ENCODE measurements around the gene TEX22. TPM values are rescaled to one million over a fixed set of nuclear protein-coding genes. Genes with fewer than 3 reads are reported as not detected.
A peak's percentile ranks its signal among the peaks of the same experiment; 100 is the strongest.

The TEX22 gene
- total RNA-seq, 1 donor from 2014 or later, result 3.2 TPM

DNA sequence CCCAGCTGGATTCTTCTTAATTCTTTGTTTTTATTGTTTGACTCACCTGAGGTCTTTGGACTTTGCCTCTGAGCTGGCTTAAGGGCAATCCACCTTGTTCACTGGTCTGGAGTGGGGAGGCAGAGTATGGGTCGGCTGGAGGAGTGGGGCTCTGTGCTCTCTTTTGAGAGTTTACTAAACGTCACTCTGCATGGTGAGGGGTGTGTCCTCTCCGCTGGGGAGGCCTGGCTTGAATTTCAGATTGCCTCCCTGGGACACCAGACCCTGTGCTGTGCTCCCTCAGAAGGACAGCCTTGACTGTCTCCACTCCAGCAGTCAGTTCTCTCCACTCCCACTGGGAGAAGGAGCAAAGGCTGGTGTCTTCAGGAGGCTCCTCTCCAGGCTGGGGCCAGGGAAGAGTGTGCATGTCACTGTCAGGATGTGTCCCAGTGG lies 19.4 kb downstream of the TEX22 start:
- ATAC-seq (no peak), DNase-seq (no peak)
- Histone ChIP-seq H3K4me3 (no peak overlapping the region), H3K27ac (no peak overlapping the region), H3K4me1 (peaks cover 25% of the 10 kb centered on the region), H3K27me3 (no peaks in the 10 kb centered on the region), H3K9me3 (no peaks in the 10 kb centered on the region), H3K36me3 (no peaks in the 10 kb centered on the region)
- TF ChIP-seq, protein P1, sequence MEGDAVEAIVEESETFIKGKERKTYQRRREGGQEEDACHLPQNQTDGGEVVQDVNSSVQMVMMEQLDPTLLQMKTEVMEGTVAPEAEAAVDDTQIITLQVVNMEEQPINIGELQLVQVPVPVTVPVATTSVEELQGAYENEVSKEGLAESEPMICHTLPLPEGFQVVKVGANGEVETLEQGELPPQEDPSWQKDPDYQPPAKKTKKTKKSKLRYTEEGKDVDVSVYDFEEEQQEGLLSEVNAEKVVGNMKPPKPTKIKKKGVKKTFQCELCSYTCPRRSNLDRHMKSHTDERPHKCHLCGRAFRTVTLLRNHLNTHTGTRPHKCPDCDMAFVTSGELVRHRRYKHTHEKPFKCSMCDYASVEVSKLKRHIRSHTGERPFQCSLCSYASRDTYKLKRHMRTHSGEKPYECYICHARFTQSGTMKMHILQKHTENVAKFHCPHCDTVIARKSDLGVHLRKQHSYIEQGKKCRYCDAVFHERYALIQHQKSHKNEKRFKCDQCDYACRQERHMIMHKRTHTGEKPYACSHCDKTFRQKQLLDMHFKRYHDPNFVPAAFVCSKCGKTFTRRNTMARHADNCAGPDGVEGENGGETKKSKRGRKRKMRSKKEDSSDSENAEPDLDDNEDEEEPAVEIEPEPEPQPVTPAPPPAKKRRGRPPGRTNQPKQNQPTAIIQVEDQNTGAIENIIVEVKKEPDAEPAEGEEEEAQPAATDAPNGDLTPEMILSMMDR (IDR thresholded peaks at IDR 0.05), result no peak
- intact Hi-C loops (cut with DNase I), result no loop called here

DNA sequence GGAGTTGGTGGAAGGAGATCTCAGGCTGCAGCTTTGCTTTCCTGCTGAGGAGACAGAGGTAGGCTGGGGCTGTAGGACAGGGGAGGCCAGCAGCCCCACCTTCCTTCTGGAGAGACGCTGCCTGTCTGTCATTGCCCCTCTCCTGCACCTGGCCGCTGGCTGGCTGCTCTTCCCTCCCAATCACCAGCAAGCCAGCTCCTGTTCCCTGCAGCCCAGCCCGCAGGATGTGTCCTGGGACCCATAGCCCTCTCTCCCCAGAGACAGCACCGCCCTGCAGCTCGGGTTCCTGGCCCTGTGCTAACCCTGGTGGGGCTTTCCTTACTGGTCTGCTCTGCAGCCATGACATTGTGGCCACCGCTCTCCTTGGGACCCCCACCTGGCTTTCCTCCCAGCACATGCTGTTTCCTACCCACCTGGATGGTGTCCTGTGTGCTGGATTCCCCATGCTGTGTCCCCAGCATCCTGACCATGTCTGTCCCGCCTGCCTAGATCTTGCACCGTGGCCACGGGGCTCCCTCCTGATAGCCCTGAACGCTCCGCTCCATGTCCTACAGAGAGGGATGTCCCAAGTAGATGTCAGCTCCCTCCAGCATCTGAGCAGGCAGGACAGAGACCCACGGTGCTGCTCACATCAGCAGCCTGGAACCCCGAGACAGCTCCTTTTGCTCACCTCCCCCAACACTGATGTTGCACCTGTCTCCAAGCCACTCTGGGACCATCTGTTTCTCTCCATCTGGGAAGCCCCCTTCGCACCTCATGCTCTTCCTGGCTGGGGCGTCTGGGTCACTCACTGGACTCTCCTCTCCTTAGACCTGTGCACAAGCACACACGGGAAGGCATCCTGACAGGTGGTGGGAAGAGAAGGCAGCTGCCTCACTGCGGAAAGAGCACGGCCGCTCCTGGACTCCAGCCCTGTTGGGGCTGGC lies 20.2 kb downstream of the TEX22 start:
- Histone ChIP-seq H3K27me3 (no peaks in the 10 kb centered on the region), H3K27ac (no peak overlapping the region), H3K4me3 (peak overlapping the region; percentile 72), H3K9me3 (no peaks in the 10 kb centered on the region), H3K4me1 (peaks cover 25% of the 10 kb centered on the region), H3K36me3 (no peaks in the 10 kb centered on the region)
- TF ChIP-seq, protein P1 (IDR thresholded peaks at IDR 0.05), result no peak
- intact Hi-C loops (cut with DNase I), result no loop called here
- DNase-seq (no peak), ATAC-seq (no peak)

DNA sequence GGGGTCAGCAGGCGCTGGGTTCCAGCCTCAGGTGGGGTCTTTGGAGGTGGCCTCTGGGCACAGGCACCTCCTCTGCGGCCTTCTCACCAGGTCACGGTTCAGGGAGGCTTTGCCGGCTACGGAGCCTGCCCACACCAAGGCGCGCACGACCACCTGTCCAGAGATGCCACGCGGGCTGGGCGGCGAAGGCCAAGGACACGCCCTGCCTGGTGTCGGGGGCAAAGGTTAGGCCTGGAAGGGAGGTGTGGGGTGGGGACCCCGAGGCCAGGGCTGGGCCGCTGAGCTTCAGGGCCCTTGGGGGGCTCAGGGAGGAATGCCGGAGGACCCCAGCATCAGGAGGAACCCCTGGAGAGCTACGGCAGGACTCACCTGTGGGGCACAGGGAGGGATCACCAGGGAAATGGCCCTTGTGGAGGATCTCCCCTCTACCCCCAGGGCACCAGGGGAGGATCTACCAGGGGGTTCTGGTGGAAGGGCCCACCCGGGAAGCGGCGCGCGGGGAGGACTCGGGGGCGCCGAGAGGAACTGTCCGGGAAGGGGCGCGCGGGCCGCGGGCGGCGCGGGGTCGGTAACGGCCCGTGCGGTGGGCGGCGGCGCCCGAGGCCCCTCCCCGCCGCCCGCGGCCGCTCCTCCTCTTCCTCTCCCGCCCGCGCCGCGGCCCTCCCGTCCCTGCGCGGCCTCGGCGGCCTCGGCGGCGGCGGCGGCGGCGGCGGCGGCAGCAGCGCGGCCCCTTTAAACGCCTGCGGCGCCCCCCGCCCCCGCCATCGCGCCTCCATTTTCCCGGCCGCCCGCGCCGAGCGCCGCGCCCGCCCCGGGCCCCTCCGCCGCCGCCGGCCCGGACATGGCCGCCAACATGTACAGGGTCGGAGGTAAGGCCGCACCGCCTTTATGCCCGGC lies 21.1 kb downstream of the TEX22 start, which contains the start of gene MTA1:
MTA1 (plus strand) TSS at position 633 of the 897 bp plus-strand sequence; CDS start at position 842, 209 bp downstream.
- peak within 1 kb of the TSS; percentile 77 for H3K4me3 ChIP-seq
- no peaks in the 10 kb centered on the region for H3K9me3 ChIP-seq
- H3K27ac ChIP-seq, result peak within 1 kb of the TSS; percentile 81
- TF ChIP-seq, protein P1 (IDR thresholded peaks at IDR 0.05), result no peak
- H3K27me3 ChIP-seq, result no peaks in the 10 kb centered on the region
- intact Hi-C loops (cut with DNase I), result no loop called here
- no peaks in the 10 kb centered on the region for H3K36me3 ChIP-seq
- DNase-seq (peak; percentile 75), ATAC-seq (peak; percentile 71)
- peaks cover 25% of the 10 kb centered on the region for H3K4me1 ChIP-seq

DNA sequence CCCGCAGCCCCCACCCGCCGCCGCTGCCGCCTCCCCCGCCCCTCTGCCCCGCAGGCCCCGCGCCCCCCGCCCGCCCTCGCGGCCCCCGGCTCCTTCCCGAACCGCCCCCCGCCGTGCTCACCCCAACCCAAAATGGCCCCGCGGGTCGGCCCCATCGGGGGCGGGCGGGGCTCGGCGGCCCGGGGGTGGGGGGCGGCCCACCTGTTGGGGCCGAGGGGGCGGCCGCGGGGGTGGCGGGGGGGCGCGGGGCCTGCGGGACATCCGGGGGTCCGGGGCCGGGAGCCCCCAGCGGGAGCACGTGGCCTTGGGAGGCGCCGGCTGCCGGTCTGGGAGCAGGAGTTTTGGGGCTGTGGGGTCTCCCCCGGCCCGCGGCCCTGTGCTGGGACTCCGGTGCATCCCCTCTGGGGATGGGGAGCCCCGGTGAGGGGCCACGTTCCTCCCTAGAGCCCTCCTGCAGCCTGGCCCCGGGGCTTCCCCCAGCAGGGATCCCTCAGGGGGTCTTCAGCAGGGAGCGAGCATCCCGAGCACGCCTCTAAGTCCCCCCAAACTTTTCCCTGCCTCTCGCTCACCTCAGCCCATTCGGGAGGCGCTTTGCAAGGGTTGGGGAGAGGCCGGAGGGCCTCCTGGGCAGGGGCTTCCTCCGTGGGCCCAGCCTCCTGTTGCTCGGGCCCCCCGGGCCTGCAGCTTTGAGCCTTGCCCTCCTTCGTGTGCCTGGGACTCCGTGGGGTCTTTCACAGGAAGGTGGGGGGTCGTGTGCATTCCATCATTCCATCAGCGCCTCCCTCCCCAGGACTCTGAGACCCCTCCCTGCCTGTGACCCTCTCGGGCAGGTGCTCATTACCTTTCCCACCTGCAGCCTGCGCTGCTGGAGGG lies 22.0 kb downstream of the TEX22 start:
- peak overlapping the region; percentile 77 for H3K4me3 ChIP-seq
- no peaks in the 10 kb centered on the region for H3K9me3 ChIP-seq
- TF ChIP-seq, protein P1 (IDR thresholded peaks at IDR 0.05), result no peak
- intact Hi-C loops (cut with DNase I), result no loop called here
- peak overlapping the region; percentile 65 for H3K27ac ChIP-seq
- peaks cover 23% of the 10 kb centered on the region for H3K4me1 ChIP-seq
- no peaks in the 10 kb centered on the region for H3K27me3 ChIP-seq
- no peaks in the 10 kb centered on the region for H3K36me3 ChIP-seq
- DNase-seq (peak; percentile 64), ATAC-seq (no peak)
